Liver (tissue), 9 donors: ENCODE data around the gene GPHN. TPM values are rescaled to one million over a fixed set of nuclear protein-coding genes. Genes with fewer than 3 reads are reported as not detected.

Experiments
- DNase-seq: peaks from one replicate; pipeline ENCODE4 v3.0.0-alpha.2; 2017; ENCODE audit warnings: low spot score
- H3K27ac ChIP-seq, 2 donors: one replicate each; pipeline ENCODE4 v1.7.0; 2013; ENCODE audit warnings: inconsistent platforms in 2 of 2, low read length in 2 of 2, control low read depth in 1 of 2, low read depth in 1 of 2, mild to moderate bottlenecking in 1 of 2
- H3K27me3 ChIP-seq, 4 donors: one replicate each; pipeline versions ENCODE4 v1.6.1 to v1.7.0; 2013; ENCODE audit warnings: low read length in 3 of 4, inconsistent platforms in 1 of 4, mild to moderate bottlenecking in 1 of 4, moderate library complexity in 1 of 4; ENCODE audit not compliant: control insufficient read depth in 4 of 4, insufficient read depth in 4 of 4
- H3K36me3 ChIP-seq, 4 donors: one replicate each; pipeline versions ENCODE4 v1.6.1 to v1.7.0; 2013; ENCODE audit warnings: low read length in 3 of 4, mild to moderate bottlenecking in 3 of 4, low read depth in 1 of 4, moderate library complexity in 1 of 4; ENCODE audit not compliant: control insufficient read depth in 4 of 4, insufficient read depth in 3 of 4
- H3K4me1 ChIP-seq, 4 donors: one replicate each; pipeline versions ENCODE4 v1.6.1 to v1.7.0; 2013; ENCODE audit warnings: low read length in 3 of 4, mild to moderate bottlenecking in 3 of 4, moderate library complexity in 1 of 4; ENCODE audit not compliant: control insufficient read depth in 4 of 4, insufficient read depth in 4 of 4
- H3K4me3 ChIP-seq, 3 donors: one replicate each; pipeline versions ENCODE4 v1.6.1 to v1.7.0; 2013; ENCODE audit warnings: low read length in 3 of 3, control low read depth in 1 of 3, low read depth in 1 of 3, mild to moderate bottlenecking in 1 of 3
- H3K9ac ChIP-seq, 2 donors: one replicate each; pipeline ENCODE4 v1.7.0; 2013; ENCODE audit warnings: low read length in 2 of 2, mild to moderate bottlenecking in 2 of 2, moderate library complexity in 2 of 2, control low read depth in 1 of 2, low read depth in 1 of 2
- H3K9me3 ChIP-seq, 4 donors: one replicate each; pipeline versions ENCODE4 v1.6.1 to v1.7.0; 2013; ENCODE audit warnings: low read length in 3 of 4; ENCODE audit not compliant: control insufficient read depth in 4 of 4
- ATF3 ChIP-seq: IDR thresholded peaks from 2 replicates; pipeline ENCODE4 v1.6.1; 2016; ENCODE audit warnings: antibody characterized with exemption
- CTCF ChIP-seq: fragments of 150-350 bp; IDR thresholded peaks from 2 replicates; pipeline ENCODE4 v1.5.1; 2017; ENCODE audit warnings: improper control_type of control experiment, low read depth, low read length; ENCODE audit not compliant: missing input control
- FOXA1 ChIP-seq: IDR thresholded peaks from 2 replicates; pipeline ENCODE4 v1.6.1; 2016; ENCODE audit warnings: antibody characterized with exemption
- FOXA2 ChIP-seq: IDR thresholded peaks from 2 replicates; pipeline ENCODE4 v1.6.1; 2016; ENCODE audit warnings: antibody characterized with exemption
- GABPA ChIP-seq, 2 donors: IDR thresholded peaks in 1 of 2; conservative IDR thresholded peaks in 1 of 2; 2 replicates each; pipeline ENCODE4 v1.6.1; 2016; ENCODE audit warnings: antibody characterized with exemption in 2 of 2, mild to moderate bottlenecking in 1 of 2, moderate library complexity in 1 of 2
- HNF4A ChIP-seq, 2 donors: conservative IDR thresholded peaks; 2 replicates each; pipeline ENCODE4 v1.6.1; 2016; ENCODE audit warnings: antibody characterized with exemption in 2 of 2, mild to moderate bottlenecking in 2 of 2
- HNF4G ChIP-seq: IDR thresholded peaks from 2 replicates; pipeline ENCODE4 v1.6.1; 2016; ENCODE audit warnings: antibody characterized with exemption
- JUND ChIP-seq, 2 donors: IDR thresholded peaks; 2 replicates each; pipeline ENCODE4 v1.6.1; 2016; ENCODE audit warnings: antibody characterized with exemption in 2 of 2
- MAX ChIP-seq: IDR thresholded peaks from 2 replicates; pipeline ENCODE4 v1.6.1; 2016; ENCODE audit warnings: antibody characterized with exemption
- NR2F2 ChIP-seq: IDR thresholded peaks from 2 replicates; pipeline ENCODE4 v1.6.1; 2016; ENCODE audit warnings: antibody characterized with exemption
- RAD21 ChIP-seq, 2 donors: IDR thresholded peaks; 2 replicates each; pipeline ENCODE4 v1.6.1; 2016; ENCODE audit warnings: antibody characterized with exemption in 2 of 2, mild to moderate bottlenecking in 2 of 2
- REST ChIP-seq: IDR thresholded peaks from 2 replicates; pipeline ENCODE4 v1.6.1; 2016; ENCODE audit warnings: antibody characterized with exemption, mild to moderate bottlenecking
- RXRA ChIP-seq, 2 donors: IDR thresholded peaks; 2 replicates each; pipeline ENCODE4 v1.6.1; 2017 to 2018; ENCODE audit warnings: antibody characterized with exemption in 2 of 2, mild to moderate bottlenecking in 1 of 2
- SP1 ChIP-seq: IDR thresholded peaks from 2 replicates; pipeline ENCODE4 v1.6.1; 2018; ENCODE audit warnings: antibody characterized with exemption, mild to moderate bottlenecking
- TAF1 ChIP-seq: conservative IDR thresholded peaks from 2 replicates; pipeline ENCODE4 v1.6.1; 2016; ENCODE audit warnings: antibody characterized with exemption, mild to moderate bottlenecking
- YY1 ChIP-seq: IDR thresholded peaks from 2 replicates; pipeline ENCODE4 v1.6.1; 2016; ENCODE audit warnings: antibody characterized with exemption, mild to moderate bottlenecking
- ZBTB33 ChIP-seq: IDR thresholded peaks from 2 replicates; pipeline ENCODE4 v1.6.1; 2016; ENCODE audit warnings: antibody characterized with exemption
- WGBS: extraction: QIAGEN DNeasy Blood & Tissue Kit; methylation state at CpG from one replicate; pipeline ENCODE4 v1.1.7; 2013; 5-methylcytosine and 5-hydroxymethylcytosine counted together
- polyA plus RNA-seq, 2 donors: library from polyadenylated mRNA; stranded (reverse) in 1 of 2; unstranded in 1 of 2; fragments of 200-250 nt in 1 of 2; fragments of >200 nt in 1 of 2; fragmentation: Nextera tagmentation in 1 of 2; extraction: Ambion mirVana in 1 of 2; gene quantifications; one replicate each; pipeline versions ENCODE4 v1.2.1 to v1.2.3, GENCODE V29; 2013 to 2015
- total RNA-seq, 2 donors: library from RNA; depleted of rRNA; stranded (reverse); fragments of >200 nt; gene quantifications; one replicate each; pipeline ENCODE4 v1.2.3, GENCODE V29; 2014
- donor health status: healthy.
- donor health status: healthy.
- donor health status: healthy.
- donor health status: healthy.
- donor health status: healthy.

Gene GPHN
- total and polyA plus RNA-seq, 4 donors, result 18.4 to 76.4 (median 47.4) TPM

- DNase-seq, result no peak
- Histone ChIP-seq H3K4me1 (no peaks in the 10 kb centered on the region), H3K36me3 (no peaks in the 10 kb centered on the region), H3K27me3 (no peaks in the 10 kb centered on the region), H3K9ac (no peak overlapping the region), H3K27ac (no peak overlapping the region), H3K4me3 (no peak overlapping the region), H3K9me3 (no peaks in the 10 kb centered on the region)
- 95% methylated on average over 4 of the region's 4 CpGs for WGBS
- no peak for TF ChIP-seq GABPA (IDR thresholded peaks at IDR 0.05 in 1 of 2, conservative IDR thresholded peaks at IDR 0.05 in 1 of 2)
- TF ChIP-seq RAD21 (IDR thresholded peaks at IDR 0.05), result no peak
- no peak for TF ChIP-seq CTCF
- TF ChIP-seq TAF1, result no peak
Measured at GRCh38 chr14:66850258-66850888, 342.4 kb downstream of the GPHN start.

- Histone ChIP-seq H3K9ac (no peak overlapping the region), H3K27me3 (no peaks in the 10 kb centered on the region), H3K4me1 (peaks cover 0 to 5% (median 1%) of the 10 kb centered on the region in 4 donors), H3K4me3 (no peak overlapping the region), H3K36me3 (no peaks in the 10 kb centered on the region), H3K27ac (no peak overlapping the region), H3K9me3 (no peaks in the 10 kb centered on the region)
- TF ChIP-seq SP1 (no peak), JUND (IDR thresholded peaks at IDR 0.05) (no peak), HNF4A (conservative IDR thresholded peaks at IDR 0.05) (no peak), RAD21 (IDR thresholded peaks at IDR 0.05) (no peak), FOXA2 (no peak), ZBTB33 (no peak), CTCF (no peak), ATF3 (no peak), REST (no peak), MAX (no peak), FOXA1 (no peak), GABPA (IDR thresholded peaks at IDR 0.05 in 1 of 2, conservative IDR thresholded peaks at IDR 0.05 in 1 of 2) (no peak), RXRA (IDR thresholded peaks at IDR 0.05) (no peak), NR2F2 (no peak), YY1 (no peak), HNF4G (no peak), TAF1 (no peak)
- no peak for DNase-seq
- 94% methylated on average over 3 of the region's 3 CpGs for WGBS
Measured at GRCh38 chr14:66853311-66853710, 345.4 kb downstream of the GPHN start.
